GM04503 (cell line): ENCODE measurements around the gene CIT.

Experiments used
- DNase-seq: peaks from one replicate; pipeline ENCODE4 v3.0.0-alpha.2; 2012; ENCODE audit warnings: low read depth

Gene CIT

GRCh38 chr12:119642986-119643385 lies 234.1 kb downstream of the CIT start:
- DNase-seq, result no peak
